RWPE1 (cell line): ENCODE data around the gene P2RX2.
A peak's percentile ranks its signal among the peaks of the same experiment; 100 is the strongest.

Experiments
- CTCF ChIA-PET: fragments of 350-600 bp; sonication (Branson Sonifier 250); formaldehyde crosslinking; extraction: SDS; loops from one replicate; lab custom pipeline; 2021; lab: Yijun Ruan, JAX
- POLR2A ChIA-PET: fragments of 400-600 bp; formaldehyde crosslinking; extraction: SDS; loops from one replicate; lab custom pipeline; 2020; ENCODE audit warnings: antibody characterized with exemption; ENCODE audit not compliant: low non-redundant PET; lab: Yijun Ruan, JAX
- DNase-seq: peaks from one replicate; pipeline ENCODE4 v3.0.0; 2012; ENCODE audit warnings: low spot score
- H3K27ac ChIP-seq: fragments of 450-650 bp; 2 replicates; pipeline ENCODE4 v1.5.1; 2017
- TF ChIP-seq, protein P1 (sequence below): fragments of 450-650 bp; conservative IDR thresholded peaks from 2 replicates; pipeline ENCODE4 v1.5.1; 2017; ENCODE audit warnings: low read depth, mild to moderate bottlenecking

The P2RX2 gene

DNA sequence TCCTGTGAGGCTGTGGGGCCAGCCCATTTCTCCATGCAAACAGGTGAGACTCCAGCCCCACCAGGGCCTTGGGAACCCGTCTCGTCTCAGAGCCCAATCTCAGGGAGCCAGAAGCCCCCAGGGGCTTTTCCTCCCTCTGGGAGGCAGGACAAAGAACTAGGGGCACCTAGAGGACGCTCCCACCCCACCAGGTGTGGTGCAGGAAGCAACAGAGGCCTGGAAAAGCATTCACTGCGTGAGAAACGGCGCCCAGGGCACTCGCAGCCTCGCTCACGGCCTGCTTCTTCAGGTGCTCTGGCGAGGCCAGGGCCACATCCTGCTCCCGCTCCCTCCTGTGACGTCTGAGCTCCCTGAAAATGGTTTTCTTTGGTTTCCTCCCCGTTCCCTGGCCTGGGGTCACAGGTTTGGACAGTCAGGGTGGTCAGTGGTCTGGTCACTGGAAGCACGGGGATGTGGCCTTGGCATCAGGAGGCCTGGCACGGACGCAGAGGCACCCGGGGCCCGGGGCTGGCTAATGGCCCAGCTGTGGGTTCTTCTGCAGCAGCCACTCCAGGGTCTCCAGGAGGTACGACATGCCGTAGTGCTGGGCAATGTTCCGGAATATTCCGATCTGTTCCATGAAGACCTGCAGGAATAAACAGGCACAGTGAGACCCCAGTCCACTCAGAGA, 5.7 kb downstream of the P2RX2 start:
- ChIA-PET CTCF (interaction anchor here (2.6 kb wide), 1 partner anchor 14 kb away, joined by 6 read pairs; no protein-coding TSS in a partner anchor), POLR2A (no interaction called here)
- DNase-seq, result no peak
- H3K27ac ChIP-seq, result peak overlapping the region; percentile 58
- TF ChIP-seq, protein P1, sequence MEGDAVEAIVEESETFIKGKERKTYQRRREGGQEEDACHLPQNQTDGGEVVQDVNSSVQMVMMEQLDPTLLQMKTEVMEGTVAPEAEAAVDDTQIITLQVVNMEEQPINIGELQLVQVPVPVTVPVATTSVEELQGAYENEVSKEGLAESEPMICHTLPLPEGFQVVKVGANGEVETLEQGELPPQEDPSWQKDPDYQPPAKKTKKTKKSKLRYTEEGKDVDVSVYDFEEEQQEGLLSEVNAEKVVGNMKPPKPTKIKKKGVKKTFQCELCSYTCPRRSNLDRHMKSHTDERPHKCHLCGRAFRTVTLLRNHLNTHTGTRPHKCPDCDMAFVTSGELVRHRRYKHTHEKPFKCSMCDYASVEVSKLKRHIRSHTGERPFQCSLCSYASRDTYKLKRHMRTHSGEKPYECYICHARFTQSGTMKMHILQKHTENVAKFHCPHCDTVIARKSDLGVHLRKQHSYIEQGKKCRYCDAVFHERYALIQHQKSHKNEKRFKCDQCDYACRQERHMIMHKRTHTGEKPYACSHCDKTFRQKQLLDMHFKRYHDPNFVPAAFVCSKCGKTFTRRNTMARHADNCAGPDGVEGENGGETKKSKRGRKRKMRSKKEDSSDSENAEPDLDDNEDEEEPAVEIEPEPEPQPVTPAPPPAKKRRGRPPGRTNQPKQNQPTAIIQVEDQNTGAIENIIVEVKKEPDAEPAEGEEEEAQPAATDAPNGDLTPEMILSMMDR, result no peak

GRCh38 chr12:132624910-132625630, 6.5 kb downstream of the P2RX2 start:
- no peak for DNase-seq
- CTCF ChIA-PET, result no interaction called here
- POLR2A ChIA-PET, result no interaction called here
- H3K27ac ChIP-seq, result no peak overlapping the region
- TF ChIP-seq, protein P1, result no peak

GRCh38 chr12:132625731-132626430, 7.3 kb downstream of the P2RX2 start:
- ChIA-PET CTCF (no interaction called here), POLR2A (no interaction called here)
- no peak for DNase-seq
- TF ChIP-seq, protein P1, result no peak
- 0 out of 2 replicates have a peak overlapping the region, but pooled peaks have one; percentile 1 for H3K27ac ChIP-seq

DNA sequence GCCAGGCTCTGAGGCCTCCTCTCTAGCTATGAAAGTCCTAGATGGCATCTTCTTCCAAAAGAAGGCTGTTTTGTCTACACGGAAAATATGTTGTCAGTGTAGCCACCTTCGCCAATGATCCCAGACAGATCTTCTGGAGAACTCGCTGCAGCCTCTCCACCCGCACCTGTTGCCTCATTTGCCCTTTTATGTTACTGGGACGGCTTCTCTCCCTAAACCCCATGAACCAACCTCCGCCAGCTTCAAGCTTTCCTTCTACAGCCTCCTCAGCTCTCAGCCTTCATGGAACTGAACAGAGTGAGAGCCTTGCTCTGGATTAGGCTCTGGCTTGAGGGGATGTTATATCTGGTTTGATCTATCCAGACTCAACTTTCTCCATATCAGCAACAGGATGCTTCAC, 10.8 kb downstream of the P2RX2 start:
- no peak overlapping the region for H3K27ac ChIP-seq
- TF ChIP-seq, protein P1, result no peak
- no peak for DNase-seq
- ChIA-PET POLR2A (no interaction called here), CTCF (interaction anchor here (0.8 to 1.5 kb wide), 2 partner anchors 9 to 10 kb away, joined by 3 to 5 read pairs; no protein-coding TSS in a partner anchor)

GRCh38 chr12:132630672-132631071, 12.1 kb downstream of the P2RX2 start:
- POLR2A ChIA-PET, result no interaction called here
- DNase-seq, result no peak
- TF ChIP-seq, protein P1, result no peak
- CTCF ChIA-PET, result interaction anchor here (1.5 kb wide), 1 partner anchor 8 kb away, joined by 5 read pairs; no protein-coding TSS in a partner anchor
- H3K27ac ChIP-seq, result no peak overlapping the region

DNA sequence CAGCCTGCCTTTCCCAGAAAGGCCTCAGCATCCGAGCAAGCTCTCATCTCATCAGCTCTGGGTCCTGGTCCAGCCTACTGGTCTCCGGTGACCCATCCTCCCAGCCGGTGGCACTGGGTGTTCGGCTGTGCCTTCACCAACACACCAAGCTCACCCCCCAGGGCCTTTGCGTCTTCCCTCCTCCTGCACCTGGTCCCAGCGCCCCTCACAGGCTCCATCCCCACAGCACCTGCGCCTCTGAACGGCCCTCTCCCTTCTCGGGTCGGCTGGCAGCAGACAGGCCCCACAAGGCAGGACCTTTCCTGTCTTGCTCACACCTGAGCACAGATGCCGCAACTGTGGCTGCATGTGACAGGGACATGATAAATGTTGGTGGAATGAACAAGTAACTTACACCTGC, 13.1 kb downstream of the P2RX2 start:
- H3K27ac ChIP-seq, result no peak overlapping the region
- DNase-seq, result no peak
- CTCF ChIA-PET, result no interaction called here
- POLR2A ChIA-PET, result no interaction called here
- TF ChIP-seq, protein P1, result no peak
